Liver (tissue), 9 donors: ENCODE results near the gene VPS39. TPM values are rescaled to one million over a fixed set of nuclear protein-coding genes. Genes with fewer than 3 reads are reported as not detected.

Source experiments
- DNase-seq: peaks from one replicate; pipeline ENCODE4 v3.0.0-alpha.2; 2017; ENCODE audit warnings: low spot score
- H3K27ac ChIP-seq, 2 donors: one replicate each; pipeline ENCODE4 v1.7.0; 2013; ENCODE audit warnings: inconsistent platforms in 2 of 2, low read length in 2 of 2, control low read depth in 1 of 2, low read depth in 1 of 2, mild to moderate bottlenecking in 1 of 2
- H3K27me3 ChIP-seq, 4 donors: one replicate each; pipeline versions ENCODE4 v1.6.1 to v1.7.0; 2013; ENCODE audit warnings: low read length in 3 of 4, inconsistent platforms in 1 of 4, mild to moderate bottlenecking in 1 of 4, moderate library complexity in 1 of 4; ENCODE audit not compliant: control insufficient read depth in 4 of 4, insufficient read depth in 4 of 4
- H3K36me3 ChIP-seq, 4 donors: one replicate each; pipeline versions ENCODE4 v1.6.1 to v1.7.0; 2013; ENCODE audit warnings: low read length in 3 of 4, mild to moderate bottlenecking in 3 of 4, low read depth in 1 of 4, moderate library complexity in 1 of 4; ENCODE audit not compliant: control insufficient read depth in 4 of 4, insufficient read depth in 3 of 4
- H3K4me1 ChIP-seq, 4 donors: one replicate each; pipeline versions ENCODE4 v1.6.1 to v1.7.0; 2013; ENCODE audit warnings: low read length in 3 of 4, mild to moderate bottlenecking in 3 of 4, moderate library complexity in 1 of 4; ENCODE audit not compliant: control insufficient read depth in 4 of 4, insufficient read depth in 4 of 4
- H3K4me3 ChIP-seq, 3 donors: one replicate each; pipeline versions ENCODE4 v1.6.1 to v1.7.0; 2013; ENCODE audit warnings: low read length in 3 of 3, control low read depth in 1 of 3, low read depth in 1 of 3, mild to moderate bottlenecking in 1 of 3
- H3K9ac ChIP-seq, 2 donors: one replicate each; pipeline ENCODE4 v1.7.0; 2013; ENCODE audit warnings: low read length in 2 of 2, mild to moderate bottlenecking in 2 of 2, moderate library complexity in 2 of 2, control low read depth in 1 of 2, low read depth in 1 of 2
- H3K9me3 ChIP-seq, 4 donors: one replicate each; pipeline versions ENCODE4 v1.6.1 to v1.7.0; 2013; ENCODE audit warnings: low read length in 3 of 4; ENCODE audit not compliant: control insufficient read depth in 4 of 4
- ATF3 ChIP-seq: IDR thresholded peaks from 2 replicates; pipeline ENCODE4 v1.6.1; 2016; ENCODE audit warnings: antibody characterized with exemption
- CTCF ChIP-seq: fragments of 150-350 bp; IDR thresholded peaks from 2 replicates; pipeline ENCODE4 v1.5.1; 2017; ENCODE audit warnings: improper control_type of control experiment, low read depth, low read length; ENCODE audit not compliant: missing input control
- EGR1 ChIP-seq, 2 donors: IDR thresholded peaks; 2 replicates each; pipeline ENCODE4 v1.6.1; 2016 to 2018; ENCODE audit warnings: antibody characterized with exemption in 2 of 2, low read depth in 2 of 2
- FOXA1 ChIP-seq: IDR thresholded peaks from 2 replicates; pipeline ENCODE4 v1.6.1; 2016; ENCODE audit warnings: antibody characterized with exemption
- FOXA2 ChIP-seq: IDR thresholded peaks from 2 replicates; pipeline ENCODE4 v1.6.1; 2016; ENCODE audit warnings: antibody characterized with exemption
- GABPA ChIP-seq, 2 donors: IDR thresholded peaks in 1 of 2; conservative IDR thresholded peaks in 1 of 2; 2 replicates each; pipeline ENCODE4 v1.6.1; 2016; ENCODE audit warnings: antibody characterized with exemption in 2 of 2, mild to moderate bottlenecking in 1 of 2, moderate library complexity in 1 of 2
- HNF4A ChIP-seq, 2 donors: conservative IDR thresholded peaks; 2 replicates each; pipeline ENCODE4 v1.6.1; 2016; ENCODE audit warnings: antibody characterized with exemption in 2 of 2, mild to moderate bottlenecking in 2 of 2
- HNF4G ChIP-seq: IDR thresholded peaks from 2 replicates; pipeline ENCODE4 v1.6.1; 2016; ENCODE audit warnings: antibody characterized with exemption
- JUND ChIP-seq, 2 donors: IDR thresholded peaks; 2 replicates each; pipeline ENCODE4 v1.6.1; 2016; ENCODE audit warnings: antibody characterized with exemption in 2 of 2
- MAX ChIP-seq: IDR thresholded peaks from 2 replicates; pipeline ENCODE4 v1.6.1; 2016; ENCODE audit warnings: antibody characterized with exemption
- NR2F2 ChIP-seq: IDR thresholded peaks from 2 replicates; pipeline ENCODE4 v1.6.1; 2016; ENCODE audit warnings: antibody characterized with exemption
- RAD21 ChIP-seq, 2 donors: IDR thresholded peaks; 2 replicates each; pipeline ENCODE4 v1.6.1; 2016; ENCODE audit warnings: antibody characterized with exemption in 2 of 2, mild to moderate bottlenecking in 2 of 2
- RXRA ChIP-seq, 2 donors: IDR thresholded peaks; 2 replicates each; pipeline ENCODE4 v1.6.1; 2017 to 2018; ENCODE audit warnings: antibody characterized with exemption in 2 of 2, mild to moderate bottlenecking in 1 of 2
- TAF1 ChIP-seq: conservative IDR thresholded peaks from 2 replicates; pipeline ENCODE4 v1.6.1; 2016; ENCODE audit warnings: antibody characterized with exemption, mild to moderate bottlenecking
- YY1 ChIP-seq: IDR thresholded peaks from 2 replicates; pipeline ENCODE4 v1.6.1; 2016; ENCODE audit warnings: antibody characterized with exemption, mild to moderate bottlenecking
- ZBTB33 ChIP-seq: IDR thresholded peaks from 2 replicates; pipeline ENCODE4 v1.6.1; 2016; ENCODE audit warnings: antibody characterized with exemption
- WGBS: extraction: QIAGEN DNeasy Blood & Tissue Kit; methylation state at CpG from one replicate; pipeline ENCODE4 v1.1.7; 2013; 5-methylcytosine and 5-hydroxymethylcytosine counted together
- polyA plus RNA-seq, 2 donors: library from polyadenylated mRNA; stranded (reverse) in 1 of 2; unstranded in 1 of 2; fragments of 200-250 nt in 1 of 2; fragments of >200 nt in 1 of 2; fragmentation: Nextera tagmentation in 1 of 2; extraction: Ambion mirVana in 1 of 2; gene quantifications; one replicate each; pipeline versions ENCODE4 v1.2.1 to v1.2.3, GENCODE V29; 2013 to 2015
- total RNA-seq, 2 donors: library from RNA; depleted of rRNA; stranded (reverse); fragments of >200 nt; gene quantifications; one replicate each; pipeline ENCODE4 v1.2.3, GENCODE V29; 2014
- donor health status: healthy.
- donor health status: healthy.
- donor health status: healthy.
- donor health status: healthy.
- donor health status: healthy.

The VPS39 gene
- total and polyA plus RNA-seq, 4 donors, result 11.1 to 41.2 (median 16.8) TPM

GRCh38 chr15:42138411-42138810 lies 69.7 kb downstream of the VPS39 start:
- DNase-seq, result no peak
- H3K36me3 ChIP-seq, result no peaks in the 10 kb centered on the region
- no peak overlapping the region for H3K27ac ChIP-seq
- no peak overlapping the region for H3K4me3 ChIP-seq
- TF ChIP-seq JUND (IDR thresholded peaks at IDR 0.05) (no peak), ATF3 (no peak), YY1 (no peak), EGR1 (IDR thresholded peaks at IDR 0.05; ENCODE audit: low read depth in 2 of 2) (no peak), MAX (no peak), GABPA (IDR thresholded peaks at IDR 0.05 in 1 of 2, conservative IDR thresholded peaks at IDR 0.05 in 1 of 2) (no peak), HNF4G (no peak), HNF4A (conservative IDR thresholded peaks at IDR 0.05) (no peak), CTCF (no peak), TAF1 (no peak), RAD21 (IDR thresholded peaks at IDR 0.05) (no peak), NR2F2 (no peak), ZBTB33 (no peak), RXRA (IDR thresholded peaks at IDR 0.05) (no peak), FOXA2 (no peak), FOXA1 (no peak)
- peaks cover 0 to 1% (median 0%) of the 10 kb centered on the region in 4 donors for H3K4me1 ChIP-seq
- 95% methylated on average over 4 of the region's 4 CpGs for WGBS
- H3K27me3 ChIP-seq, result no peaks in the 10 kb centered on the region
- no peak overlapping the region for H3K9ac ChIP-seq
- H3K9me3 ChIP-seq, result peaks cover 0 to 7% (median 4%) of the 10 kb centered on the region in 4 donors

GRCh38 chr15:42137461-42138261 lies 70.4 kb downstream of the VPS39 start:
- no peak overlapping the region for H3K9ac ChIP-seq
- H3K36me3 ChIP-seq, result no peaks in the 10 kb centered on the region
- no peak overlapping the region for H3K27ac ChIP-seq
- WGBS, result 54% methylated on average over 11 of the region's 11 CpGs
- peaks cover 0 to 7% (median 4%) of the 10 kb centered on the region in 4 donors for H3K9me3 ChIP-seq
- H3K4me3 ChIP-seq, result no peak overlapping the region
- peaks cover 0 to 1% (median 0%) of the 10 kb centered on the region in 4 donors for H3K4me1 ChIP-seq
- H3K27me3 ChIP-seq, result no peaks in the 10 kb centered on the region
- peak; percentile 57 to 64 for TF ChIP-seq RAD21 (IDR thresholded peaks at IDR 0.05)
- no peak for TF ChIP-seq HNF4A (conservative IDR thresholded peaks at IDR 0.05)
- peak; percentile 35 for TF ChIP-seq CTCF
- no peak for TF ChIP-seq ZBTB33
- DNase-seq, result peak; percentile 28
